HG02642 (cell line): ENCODE results near the gene MEAK7.

ENCODE experiments used
- ATAC-seq: cut with Tn5 transposase; IDR thresholded peaks from one replicate; pipeline ENCODE4 v1.9.1; 2021; ENCODE audit warnings: mild to moderate bottlenecking; ENCODE audit not compliant: unreplicated experiment, poor library complexity

Gene MEAK7

GRCh38 chr16:84514295-84514873 is 9.9 kb upstream of the MEAK7 start:
- ATAC-seq, result no peak

- no peak for ATAC-seq
Observed at GRCh38 chr16:84513666-84514065, 9.2 kb upstream of the MEAK7 start.

- no peak for ATAC-seq
Observed at GRCh38 chr16:84513123-84513522, 8.7 kb upstream of the MEAK7 start.

DNA sequence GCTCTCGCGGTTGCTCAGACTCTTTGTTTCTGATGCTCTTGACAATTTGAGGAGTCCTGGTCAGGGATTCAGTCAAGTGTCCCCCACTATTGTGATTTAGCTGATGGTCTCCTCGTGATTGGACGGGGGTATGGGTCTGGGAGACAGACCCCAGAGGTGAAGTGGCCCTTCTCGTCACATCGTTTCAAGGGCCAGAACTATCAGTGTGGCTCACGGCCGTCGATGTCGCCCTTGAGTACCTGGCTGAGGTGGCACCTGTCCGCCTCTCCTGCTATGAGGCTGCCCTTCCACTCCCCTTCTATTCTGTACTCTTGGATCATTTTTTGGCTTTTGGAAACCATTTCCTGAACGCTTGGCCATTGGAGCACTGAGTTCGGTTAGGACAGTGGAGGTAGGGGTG is 7.4 kb upstream of the MEAK7 start:
- no peak for ATAC-seq

DNA sequence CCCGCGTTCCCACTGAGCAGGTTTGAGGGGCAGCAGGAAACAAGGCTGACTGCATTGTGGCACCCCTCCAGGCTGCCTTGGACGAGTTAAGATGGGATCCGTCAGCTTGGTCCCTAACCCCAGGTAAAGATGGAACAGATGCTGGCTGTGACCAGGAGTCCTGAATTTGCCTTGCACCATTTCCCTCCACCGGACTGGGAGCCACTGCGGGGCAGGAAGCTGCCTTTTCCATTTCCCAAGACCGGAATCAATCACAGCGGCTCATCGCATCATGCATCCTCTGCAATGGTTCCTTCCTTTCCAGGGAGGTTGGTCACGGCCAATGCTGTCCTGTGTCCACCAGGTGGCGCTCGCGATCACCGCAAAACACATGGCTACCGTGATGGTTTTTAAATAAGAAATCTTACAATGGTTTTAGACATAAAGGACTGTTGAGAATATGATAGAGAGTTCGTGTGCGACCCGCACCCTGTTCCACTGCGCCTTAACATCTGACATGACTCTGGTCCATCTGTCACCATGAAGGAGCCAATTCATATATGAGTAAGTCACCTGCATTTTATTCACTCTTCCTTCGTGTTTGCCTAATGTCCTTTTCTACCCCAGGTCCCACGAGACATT is 6.8 kb upstream of the MEAK7 start:
- no peak for ATAC-seq

- no peak for ATAC-seq
Observed at GRCh38 chr16:84509032-84509950, 4.8 kb upstream of the MEAK7 start.

DNA sequence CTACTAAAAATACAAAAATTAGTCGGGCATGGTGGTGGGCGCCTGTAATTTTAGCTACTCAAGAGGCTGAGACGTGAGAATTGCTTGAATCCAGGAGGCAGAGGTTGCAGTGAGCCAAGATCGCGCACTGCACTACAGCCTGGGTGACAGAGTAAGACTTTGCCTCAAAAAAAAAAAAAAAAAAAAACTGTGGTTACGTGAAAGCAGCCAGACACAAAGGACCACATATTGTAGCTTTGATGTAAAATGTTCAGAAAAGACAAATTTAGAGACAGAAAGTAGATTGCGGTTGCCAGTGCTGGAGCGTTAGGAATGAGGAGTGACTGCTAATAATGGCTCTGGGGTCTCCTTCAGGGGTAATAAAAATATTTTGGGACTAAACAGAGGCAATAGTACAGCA is 4.0 kb upstream of the MEAK7 start:
- no peak for ATAC-seq

- no peak for ATAC-seq
Observed at GRCh38 chr16:84507011-84507982, 2.8 kb upstream of the MEAK7 start.

GRCh38 chr16:84505249-84506187 is 1.1 kb upstream of the MEAK7 start:
- no peak for ATAC-seq

DNA sequence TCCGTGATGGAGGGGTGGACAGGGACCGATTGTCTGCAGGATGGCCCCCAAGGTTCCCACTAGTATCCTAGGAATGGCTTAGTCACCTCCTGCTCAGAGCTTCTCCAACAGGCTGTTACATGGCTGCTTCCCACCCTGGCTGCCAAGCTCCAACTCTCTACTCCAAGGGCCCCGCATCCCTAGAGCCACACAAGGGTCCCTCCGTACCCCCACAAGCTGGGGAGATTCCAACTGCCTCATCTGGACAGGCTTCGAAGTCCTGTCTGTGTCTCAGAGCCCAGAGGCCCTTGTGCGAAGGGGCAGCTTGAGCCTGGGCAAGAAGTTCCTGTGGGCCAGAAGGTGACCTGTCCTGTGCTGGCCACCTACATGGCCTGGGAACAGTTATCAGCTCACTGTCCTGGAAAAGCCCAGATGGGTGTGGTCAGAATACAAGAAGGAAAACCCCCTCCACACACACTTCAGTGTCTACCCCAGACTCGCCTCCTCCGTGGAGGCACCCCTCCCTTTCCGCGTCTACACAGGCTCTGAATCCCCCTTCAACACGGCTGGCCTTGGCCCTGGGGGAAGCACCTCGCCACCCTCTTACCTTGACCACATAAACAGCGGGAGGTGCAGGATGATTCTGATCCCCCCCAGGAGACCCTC is 586 bp downstream of the MEAK7 start:
- no peak for ATAC-seq

GRCh38 chr16:84502581-84502980 is 1.9 kb downstream of the MEAK7 start:
- no peak for ATAC-seq

GRCh38 chr16:84502075-84502474 is 2.4 kb downstream of the MEAK7 start:
- no peak for ATAC-seq

DNA sequence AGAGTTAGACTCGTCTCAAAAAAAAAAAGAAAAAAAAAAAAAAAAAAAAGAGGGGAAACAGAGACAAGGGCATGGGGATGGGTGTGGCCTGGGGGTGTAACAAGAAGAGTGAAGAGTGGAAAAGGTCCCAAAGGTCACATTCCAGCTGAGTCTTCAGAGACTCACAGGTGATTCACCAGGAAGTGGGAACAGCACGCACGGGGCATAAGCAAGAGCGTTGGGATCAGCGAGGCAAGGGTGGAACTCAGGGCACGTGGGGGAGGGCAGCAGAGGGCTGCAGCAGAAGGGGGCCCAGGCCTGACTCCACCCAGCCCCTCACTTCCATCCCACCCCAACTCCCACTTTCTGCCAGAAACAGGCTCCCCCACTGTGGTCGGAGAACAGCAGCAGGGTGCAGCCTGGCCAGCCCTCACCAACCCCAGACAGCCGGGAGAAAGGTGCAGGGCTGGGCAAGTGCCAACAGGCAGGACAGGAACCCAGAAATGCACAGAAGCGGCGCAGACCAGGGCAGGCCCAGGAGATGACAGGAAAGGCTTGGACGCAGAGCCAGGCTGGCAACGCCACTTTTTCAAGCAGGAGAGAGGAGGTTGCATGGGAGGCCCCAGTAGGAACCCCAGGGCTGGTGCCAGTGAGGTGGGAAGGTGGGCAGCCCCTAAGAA is 3.3 kb downstream of the MEAK7 start:
- no peak for ATAC-seq

GRCh38 chr16:84500531-84500930 is 3.9 kb downstream of the MEAK7 start:
- no peak for ATAC-seq

- ATAC-seq, result no peak
Observed at GRCh38 chr16:84499638-84500037, 4.8 kb downstream of the MEAK7 start.

GRCh38 chr16:84498859-84499620 is 5.4 kb downstream of the MEAK7 start:
- ATAC-seq, result no peak

DNA sequence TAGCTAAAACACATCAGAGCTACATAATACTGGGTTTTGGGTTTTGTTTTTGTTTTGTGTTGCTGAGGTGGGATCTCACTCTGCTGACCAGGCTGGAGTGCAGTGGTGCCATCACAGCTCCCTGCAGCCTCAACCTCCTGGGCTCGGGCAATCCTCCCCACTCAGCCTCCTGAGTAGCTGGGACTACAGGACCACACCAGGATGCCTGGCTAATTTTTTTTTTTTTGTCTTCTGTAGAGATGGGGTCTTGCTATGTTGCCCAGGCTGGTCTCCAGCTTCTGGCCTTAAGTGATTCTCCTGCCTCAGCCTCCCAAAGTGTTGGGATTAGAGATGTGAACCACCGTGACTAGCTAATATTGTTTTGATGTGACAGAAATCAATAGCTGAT is 6.2 kb downstream of the MEAK7 start:
- ATAC-seq, result no peak
